SK-N-SH (cell line): ENCODE measurements around the gene PILRB. TPM values are rescaled to one million over a fixed set of nuclear protein-coding genes. Genes with fewer than 3 reads are reported as not detected.

Source experiments
- CTCF ChIA-PET: fragments of 300-600, 350-600 bp; formaldehyde crosslinking; extraction: SDS; loops from one replicate; lab custom pipeline; 2021; lab: Yijun Ruan, JAX
- POLR2A ChIA-PET: fragments of 350-600 bp; sonication (Branson Sonifier 250); formaldehyde crosslinking; extraction: SDS; loops from one replicate; lab custom pipeline; 2020; ENCODE audit warnings: antibody characterized with exemption, inconsistent platforms; lab: Yijun Ruan, JAX
- DNase-seq: peaks from one replicate; pipeline ENCODE4 v3.0.0; 2012
- H2AFZ ChIP-seq: fragments of 200-600 bp; sonication (generic); 2 replicates; pipeline ENCODE4 v1.8.1; 2016; ENCODE audit warnings: antibody characterized with exemption, mild to moderate bottlenecking, low read depth
- H3F3A ChIP-seq: fragments of 200-600 bp; sonication (generic); replicated peaks from 2 replicates; pipeline ENCODE3; 2016; ENCODE audit warnings: antibody characterized with exemption, mild to moderate bottlenecking; ENCODE audit not compliant: insufficient read depth
- H3K27ac ChIP-seq, 2 experiments: fragments of 200-500 bp in 1 of 2; fragments of 200-600 bp in 1 of 2; sonication (Bioruptor generic) in 1 of 2; sonication (generic), shearing (Covaris generic) in 1 of 2; 2 replicates each; pipeline versions ENCODE4 v1.5.1 to v1.6.1; 2014 to 2016; ENCODE audit warnings: low read depth in 2 of 2, inconsistent platforms in 1 of 2, low read length in 1 of 2, mild to moderate bottlenecking in 1 of 2, mixed read lengths in 1 of 2
- H3K27me3 ChIP-seq: fragments of 200-600 bp; sonication (generic), shearing (Covaris generic); 2 replicates; pipeline ENCODE4 v1.6.1; 2016; ENCODE audit warnings: mixed run types; ENCODE audit not compliant: insufficient read depth
- H3K36me3 ChIP-seq, 2 experiments: fragments of 200-500 bp in 1 of 2; fragments of 200-600 bp in 1 of 2; sonication (Bioruptor generic) in 1 of 2; sonication (generic) in 1 of 2; replicated peaks in 1 of 2; 2 replicates each; pipeline versions ENCODE3 to v1.5.1; 2014 to 2016; ENCODE audit warnings: low read length in 1 of 2, mild to moderate bottlenecking in 1 of 2; ENCODE audit not compliant: insufficient read depth in 2 of 2, control insufficient read depth in 1 of 2
- H3K4me1 ChIP-seq, 2 experiments: fragments of 200-500 bp in 1 of 2; fragments of 200-600 bp in 1 of 2; sonication (Bioruptor generic) in 1 of 2; sonication (generic), shearing (Covaris generic) in 1 of 2; 2 replicates each; pipeline versions ENCODE4 v1.5.1 to v1.6.1; 2014 to 2016; ENCODE audit warnings: low read depth in 1 of 2, low read length in 1 of 2, mixed run types in 1 of 2; ENCODE audit not compliant: insufficient read depth in 2 of 2, control insufficient read depth in 1 of 2
- H3K4me2 ChIP-seq: fragments of 200-600 bp; sonication (generic), shearing (Covaris generic); 2 replicates; pipeline ENCODE4 v1.6.1; 2017; ENCODE audit warnings: mixed run types
- H3K4me3 ChIP-seq, 2 experiments: fragments of 200-500 bp in 1 of 2; fragments of 200-600 bp in 1 of 2; sonication (Bioruptor generic) in 1 of 2; sonication (generic), shearing (Covaris generic) in 1 of 2; 2 replicates each; pipeline versions ENCODE4 v1.5.1 to v1.8.1; 2014 to 2016; ENCODE audit warnings: low read depth in 2 of 2, inconsistent platforms in 1 of 2, low read length in 1 of 2, mild to moderate bottlenecking in 1 of 2, mixed read lengths in 1 of 2, moderate library complexity in 1 of 2
- H3K79me2 ChIP-seq: fragments of 200-600 bp; sonication (generic); 2 replicates; pipeline ENCODE4 v1.8.1; 2017; ENCODE audit warnings: mild to moderate bottlenecking; ENCODE audit not compliant: insufficient read depth
- H3K9ac ChIP-seq: fragments of 200-600 bp; sonication (generic); 2 replicates; pipeline ENCODE4 v1.6.1; 2017; ENCODE audit warnings: mixed run types
- H3K9me2 ChIP-seq: fragments of 200-600 bp; sonication (generic); 2 replicates; pipeline ENCODE4 v1.6.1; 2017; ENCODE audit warnings: mixed run types
- H3K9me3 ChIP-seq: fragments of 200-600 bp; sonication (generic); 2 replicates; pipeline ENCODE4 v1.6.1; 2017; ENCODE audit warnings: mixed run types, mild to moderate bottlenecking, moderate library complexity
- H4K20me1 ChIP-seq: fragments of 200-600 bp; sonication (generic); 2 replicates; pipeline ENCODE4 v1.6.1; 2017; ENCODE audit warnings: mild to moderate bottlenecking, mixed run types; ENCODE audit not compliant: insufficient read depth
- CHD2 ChIP-seq: fragments of 150-350 bp; IDR thresholded peaks from 2 replicates; pipeline ENCODE4 v1.6.1; 2018; ENCODE audit warnings: low read length; ENCODE audit not compliant: partially characterized antibody
- ELF1 ChIP-seq: IDR thresholded peaks from 2 replicates; pipeline ENCODE4 v1.4.0; 2012
- EP300 ChIP-seq, 2 experiments: IDR thresholded peaks; 2 replicates each; pipeline versions ENCODE4 v1.4.0 to v1.6.1; 2012; ENCODE audit warnings: borderline replicate concordance in 1 of 2, low read depth in 1 of 2, low read length in 1 of 2
- FOSL2 ChIP-seq: IDR thresholded peaks from 2 replicates; pipeline ENCODE4 v1.4.0; 2012; ENCODE audit warnings: low read depth, mild to moderate bottlenecking, moderate library complexity, borderline replicate concordance
- FOXM1 ChIP-seq: IDR thresholded peaks from 2 replicates; pipeline ENCODE4 v1.4.0; 2012; ENCODE audit warnings: low read depth, mild to moderate bottlenecking
- GABPA ChIP-seq: IDR thresholded peaks from 2 replicates; pipeline ENCODE4 v1.4.0; 2012; ENCODE audit warnings: low read depth, mild to moderate bottlenecking
- JUND ChIP-seq: IDR thresholded peaks from 2 replicates; pipeline ENCODE4 v1.4.0; 2012
- MXI1 ChIP-seq: IDR thresholded peaks from 2 replicates; pipeline ENCODE4 v1.6.1; 2012; ENCODE audit warnings: mild to moderate bottlenecking, low read depth, low read length, improper control_type of control experiment
- NFIC ChIP-seq: IDR thresholded peaks from 2 replicates; pipeline ENCODE4 v1.4.0; 2012; ENCODE audit warnings: borderline replicate concordance
- NRF1 ChIP-seq: IDR thresholded peaks from 2 replicates; pipeline ENCODE4 v1.6.1; 2012; ENCODE audit warnings: low read depth, mild to moderate bottlenecking, low read length
- RCOR1 ChIP-seq: fragments of 150-350 bp; IDR thresholded peaks from 2 replicates; pipeline ENCODE4 v1.6.1; 2017; ENCODE audit warnings: antibody characterized with exemption, low read length
- RXRA ChIP-seq: IDR thresholded peaks from 2 replicates; pipeline ENCODE4 v1.4.0; 2012; ENCODE audit warnings: low read depth, mild to moderate bottlenecking, borderline replicate concordance
- SIN3A ChIP-seq: IDR thresholded peaks from 2 replicates; pipeline ENCODE4 v1.6.1; 2012; ENCODE audit warnings: low read depth, mild to moderate bottlenecking, low read length, moderate library complexity, borderline replicate concordance
- SMC3 ChIP-seq: IDR thresholded peaks from 2 replicates; pipeline ENCODE4 v1.6.1; 2012; ENCODE audit warnings: low read depth, low read length, improper control_type of control experiment
- TAF1 ChIP-seq: IDR thresholded peaks from 2 replicates; pipeline ENCODE4 v1.6.1; 2012; ENCODE audit warnings: low read depth, mild to moderate bottlenecking, low read length, moderate library complexity, borderline replicate concordance
- WGBS: methylation state at CpG from one replicate; pipeline ENCODE4 v1.1.6; 2017; ENCODE audit warnings: low lambda C conversion rate; 5-methylcytosine and 5-hydroxymethylcytosine counted together
- polyA plus RNA-seq, 3 experiments: library from polyadenylated mRNA; depleted of rRNA; stranded (reverse); fragments of >200 nt; gene quantifications; 2 replicates each; pipeline ENCODE4 v1.2.3, GENCODE V29; 2012
- TF ChIP-seq, protein P1 (sequence below): fragments of 150-350 bp; IDR thresholded peaks from 2 replicates; pipeline ENCODE4 v1.6.1; 2016; ENCODE audit warnings: mild to moderate bottlenecking, low read depth, low read length
- TF ChIP-seq, protein P2 (sequence below): IDR thresholded peaks from 2 replicates; pipeline ENCODE4 v1.6.1; 2012; ENCODE audit warnings: mild to moderate bottlenecking, low read depth, low read length, moderate library complexity
- TF ChIP-seq, protein P3 (sequence below): fragments of 150-350 bp; IDR thresholded peaks from 2 replicates; pipeline ENCODE4 v1.6.1; 2017; ENCODE audit warnings: antibody characterized with exemption, low read length, low read depth, borderline replicate concordance
- TF ChIP-seq, protein P4 (sequence below): fragments of 200-600 bp; sonication (generic); IDR thresholded peaks from 2 replicates; pipeline ENCODE4 v1.6.1; 2017; ENCODE audit warnings: antibody characterized with exemption, mild to moderate bottlenecking, moderate library complexity
- TF ChIP-seq, protein P5 (sequence below): IDR thresholded peaks from 2 replicates; pipeline ENCODE4 v1.4.0; 2012; ENCODE audit warnings: low read depth

The PILRB gene
- polyA plus RNA-seq, 1 of the 3 experiments (the other 2 are of a cell fraction) = 55.4 TPM

DNA sequence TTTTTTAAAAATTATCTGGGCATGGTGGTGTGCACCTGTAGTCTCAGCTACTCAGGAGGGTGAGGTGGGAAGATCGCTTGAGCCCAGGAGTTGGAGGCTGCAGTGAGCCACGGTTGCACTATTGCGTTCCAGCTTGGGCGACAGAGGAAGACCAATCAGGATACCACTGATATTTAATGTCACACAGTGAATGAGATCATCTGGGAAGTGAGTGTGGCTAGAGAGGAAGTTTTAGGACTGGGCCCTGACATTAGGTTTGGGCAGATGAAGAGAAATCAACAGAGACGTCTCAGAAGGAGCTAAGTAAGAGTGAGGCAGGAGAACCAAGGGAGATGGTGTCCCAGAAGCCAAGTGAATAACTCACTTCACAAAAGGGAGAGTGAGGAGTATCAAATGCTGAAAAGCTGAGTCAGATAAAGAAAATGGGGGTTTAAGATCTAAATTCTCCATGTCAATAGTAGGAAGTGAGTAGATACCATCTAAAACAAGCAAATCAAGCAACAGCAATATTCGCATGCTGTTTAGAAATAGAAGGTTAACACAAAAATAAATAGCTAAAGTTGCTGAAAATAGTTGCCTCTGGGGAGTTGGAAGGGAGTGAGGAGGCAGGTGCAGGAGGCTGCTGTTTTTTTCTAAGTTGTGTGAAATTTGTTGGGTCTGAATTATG lies 26.8 kb downstream of the PILRB start:
- no peak overlapping the region for H3K27ac ChIP-seq
- H3K9ac ChIP-seq = no peak overlapping the region
- no peaks in the 10 kb centered on the region for H3K79me2 ChIP-seq
- H3K4me1 ChIP-seq = peaks cover 0 to under 1% of the 10 kb centered on the region in 2 experiments; a peak in 2 of 4 replicates
- H2AFZ ChIP-seq = no peak overlapping the region
- H3K27me3 ChIP-seq = no peaks in the 10 kb centered on the region
- H3F3A ChIP-seq = no peaks in the 10 kb centered on the region
- CTCF ChIA-PET = interaction anchor here (1.3 to 12.0 kb wide), 2 partner anchors 9 to 23 kb away, joined by 4 to 68 read pairs; no protein-coding TSS in a partner anchor
- H4K20me1 ChIP-seq = no peaks in the 10 kb centered on the region
- TF ChIP-seq SIN3A (no peak), GABPA (no peak), NFIC (no peak)
- TF ChIP-seq, protein P1, sequence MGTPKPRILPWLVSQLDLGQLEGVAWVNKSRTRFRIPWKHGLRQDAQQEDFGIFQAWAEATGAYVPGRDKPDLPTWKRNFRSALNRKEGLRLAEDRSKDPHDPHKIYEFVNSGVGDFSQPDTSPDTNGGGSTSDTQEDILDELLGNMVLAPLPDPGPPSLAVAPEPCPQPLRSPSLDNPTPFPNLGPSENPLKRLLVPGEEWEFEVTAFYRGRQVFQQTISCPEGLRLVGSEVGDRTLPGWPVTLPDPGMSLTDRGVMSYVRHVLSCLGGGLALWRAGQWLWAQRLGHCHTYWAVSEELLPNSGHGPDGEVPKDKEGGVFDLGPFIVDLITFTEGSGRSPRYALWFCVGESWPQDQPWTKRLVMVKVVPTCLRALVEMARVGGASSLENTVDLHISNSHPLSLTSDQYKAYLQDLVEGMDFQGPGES = no peak
- H3K4me3 ChIP-seq = no peak overlapping the region
- POLR2A ChIA-PET = no interaction called here
- no peaks in the 10 kb centered on the region for H3K9me3 ChIP-seq
- no peaks in the 10 kb centered on the region for H3K36me3 ChIP-seq
- no peak overlapping the region for H3K4me2 ChIP-seq
- no peak for DNase-seq
- WGBS = 83% methylated on average over 6 of the region's 6 CpGs
- H3K9me2 ChIP-seq = no peaks in the 10 kb centered on the region

DNA sequence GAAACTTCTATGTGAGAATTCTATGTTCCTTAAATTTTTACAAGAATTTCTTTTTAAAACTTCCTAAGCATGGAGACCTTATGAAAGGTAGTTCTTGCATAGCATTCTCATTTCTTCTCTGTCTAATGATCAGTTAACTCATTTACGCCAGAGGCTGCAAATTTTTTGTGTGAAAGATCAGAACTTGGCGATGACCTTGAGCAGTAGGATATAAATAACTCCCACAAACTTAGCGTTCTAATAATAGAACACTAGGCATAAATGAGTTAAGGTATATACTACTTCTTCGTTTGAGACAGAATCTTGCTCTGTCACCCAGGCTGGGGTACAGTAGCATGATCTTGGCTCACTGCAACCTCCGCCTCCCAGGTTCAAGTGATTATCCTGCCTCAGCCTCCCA lies 29.0 kb downstream of the PILRB start:
- 88% methylated on average over 5 of the region's 5 CpGs for WGBS

More for the DNA sequence above, 29.0 kb downstream of the PILRB start:
- Histone ChIP-seq H3K79me2 (no peaks in the 10 kb centered on the region), H3F3A (no peaks in the 10 kb centered on the region), H3K9me2 (no peaks in the 10 kb centered on the region)
- TF ChIP-seq RCOR1 (no peak), MXI1 (no peak), JUND (no peak), SMC3 (no peak), FOXM1 (no peak), ELF1 (no peak), FOSL2 (no peak), GABPA (no peak), TAF1 (no peak), RXRA (no peak), EP300 (IDR thresholded peaks at IDR 0.05; ENCODE audit: borderline replicate concordance in 1 of 2, low read depth in 1 of 2, low read length in 1 of 2) (no peak), NRF1 (no peak), CHD2 (no peak), NFIC (no peak)
- TF ChIP-seq, protein P2, sequence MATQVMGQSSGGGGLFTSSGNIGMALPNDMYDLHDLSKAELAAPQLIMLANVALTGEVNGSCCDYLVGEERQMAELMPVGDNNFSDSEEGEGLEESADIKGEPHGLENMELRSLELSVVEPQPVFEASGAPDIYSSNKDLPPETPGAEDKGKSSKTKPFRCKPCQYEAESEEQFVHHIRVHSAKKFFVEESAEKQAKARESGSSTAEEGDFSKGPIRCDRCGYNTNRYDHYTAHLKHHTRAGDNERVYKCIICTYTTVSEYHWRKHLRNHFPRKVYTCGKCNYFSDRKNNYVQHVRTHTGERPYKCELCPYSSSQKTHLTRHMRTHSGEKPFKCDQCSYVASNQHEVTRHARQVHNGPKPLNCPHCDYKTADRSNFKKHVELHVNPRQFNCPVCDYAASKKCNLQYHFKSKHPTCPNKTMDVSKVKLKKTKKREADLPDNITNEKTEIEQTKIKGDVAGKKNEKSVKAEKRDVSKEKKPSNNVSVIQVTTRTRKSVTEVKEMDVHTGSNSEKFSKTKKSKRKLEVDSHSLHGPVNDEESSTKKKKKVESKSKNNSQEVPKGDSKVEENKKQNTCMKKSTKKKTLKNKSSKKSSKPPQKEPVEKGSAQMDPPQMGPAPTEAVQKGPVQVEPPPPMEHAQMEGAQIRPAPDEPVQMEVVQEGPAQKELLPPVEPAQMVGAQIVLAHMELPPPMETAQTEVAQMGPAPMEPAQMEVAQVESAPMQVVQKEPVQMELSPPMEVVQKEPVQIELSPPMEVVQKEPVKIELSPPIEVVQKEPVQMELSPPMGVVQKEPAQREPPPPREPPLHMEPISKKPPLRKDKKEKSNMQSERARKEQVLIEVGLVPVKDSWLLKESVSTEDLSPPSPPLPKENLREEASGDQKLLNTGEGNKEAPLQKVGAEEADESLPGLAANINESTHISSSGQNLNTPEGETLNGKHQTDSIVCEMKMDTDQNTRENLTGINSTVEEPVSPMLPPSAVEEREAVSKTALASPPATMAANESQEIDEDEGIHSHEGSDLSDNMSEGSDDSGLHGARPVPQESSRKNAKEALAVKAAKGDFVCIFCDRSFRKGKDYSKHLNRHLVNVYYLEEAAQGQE = no peak
- TF ChIP-seq, protein P3, sequence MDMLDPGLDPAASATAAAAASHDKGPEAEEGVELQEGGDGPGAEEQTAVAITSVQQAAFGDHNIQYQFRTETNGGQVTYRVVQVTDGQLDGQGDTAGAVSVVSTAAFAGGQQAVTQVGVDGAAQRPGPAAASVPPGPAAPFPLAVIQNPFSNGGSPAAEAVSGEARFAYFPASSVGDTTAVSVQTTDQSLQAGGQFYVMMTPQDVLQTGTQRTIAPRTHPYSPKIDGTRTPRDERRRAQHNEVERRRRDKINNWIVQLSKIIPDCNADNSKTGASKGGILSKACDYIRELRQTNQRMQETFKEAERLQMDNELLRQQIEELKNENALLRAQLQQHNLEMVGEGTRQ = no peak
- TF ChIP-seq, protein P4, sequence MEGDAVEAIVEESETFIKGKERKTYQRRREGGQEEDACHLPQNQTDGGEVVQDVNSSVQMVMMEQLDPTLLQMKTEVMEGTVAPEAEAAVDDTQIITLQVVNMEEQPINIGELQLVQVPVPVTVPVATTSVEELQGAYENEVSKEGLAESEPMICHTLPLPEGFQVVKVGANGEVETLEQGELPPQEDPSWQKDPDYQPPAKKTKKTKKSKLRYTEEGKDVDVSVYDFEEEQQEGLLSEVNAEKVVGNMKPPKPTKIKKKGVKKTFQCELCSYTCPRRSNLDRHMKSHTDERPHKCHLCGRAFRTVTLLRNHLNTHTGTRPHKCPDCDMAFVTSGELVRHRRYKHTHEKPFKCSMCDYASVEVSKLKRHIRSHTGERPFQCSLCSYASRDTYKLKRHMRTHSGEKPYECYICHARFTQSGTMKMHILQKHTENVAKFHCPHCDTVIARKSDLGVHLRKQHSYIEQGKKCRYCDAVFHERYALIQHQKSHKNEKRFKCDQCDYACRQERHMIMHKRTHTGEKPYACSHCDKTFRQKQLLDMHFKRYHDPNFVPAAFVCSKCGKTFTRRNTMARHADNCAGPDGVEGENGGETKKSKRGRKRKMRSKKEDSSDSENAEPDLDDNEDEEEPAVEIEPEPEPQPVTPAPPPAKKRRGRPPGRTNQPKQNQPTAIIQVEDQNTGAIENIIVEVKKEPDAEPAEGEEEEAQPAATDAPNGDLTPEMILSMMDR = no peak
- TF ChIP-seq, protein P5, sequence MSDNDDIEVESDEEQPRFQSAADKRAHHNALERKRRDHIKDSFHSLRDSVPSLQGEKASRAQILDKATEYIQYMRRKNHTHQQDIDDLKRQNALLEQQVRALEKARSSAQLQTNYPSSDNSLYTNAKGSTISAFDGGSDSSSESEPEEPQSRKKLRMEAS = no peak
- TF ChIP-seq, all 33 proteins: peak for 0
- Histone ChIP-seq H4K20me1 (no peaks in the 10 kb centered on the region), H3K27me3 (no peaks in the 10 kb centered on the region), H3K4me3 (no peak overlapping the region), H3K4me1 (peaks cover 0 to 3% of the 10 kb centered on the region in 2 experiments; a peak in 2 of 4 replicates), H3K4me2 (no peak overlapping the region), H3K27ac (no peak overlapping the region), H3K9ac (no peak overlapping the region), H2AFZ (no peak overlapping the region), H3K36me3 (no peaks in the 10 kb centered on the region), H3K9me3 (no peaks in the 10 kb centered on the region)
- ChIA-PET POLR2A (no interaction called here), CTCF (interaction anchor here (0.8 to 6.0 kb wide), 4 partner anchors 17 to 40 kb away, joined by 3 to 39 read pairs (median 4); no protein-coding TSS in a partner anchor)
- DNase-seq = no peak
